Urothelium cell line (cell line): ENCODE data around the gene HNRNPA2B1.
"Not testable (repeated sequence)": the region's sequence is repeated elsewhere in the genome, so short reads cannot be mapped to it uniquely, and the experiment has no call there.

Experiments used
- DNase-seq: peaks from one replicate; pipeline ENCODE4 v3.0.0; 2011; ENCODE audit warnings: low spot score, mixed read lengths
- FAIRE-seq: peaks from 2 replicates; lab custom pipeline; 2011; peaks lifted over from hg19 to GRCh38; lab: Jason Lieb, UNC

HNRNPA2B1 gene

DNA sequence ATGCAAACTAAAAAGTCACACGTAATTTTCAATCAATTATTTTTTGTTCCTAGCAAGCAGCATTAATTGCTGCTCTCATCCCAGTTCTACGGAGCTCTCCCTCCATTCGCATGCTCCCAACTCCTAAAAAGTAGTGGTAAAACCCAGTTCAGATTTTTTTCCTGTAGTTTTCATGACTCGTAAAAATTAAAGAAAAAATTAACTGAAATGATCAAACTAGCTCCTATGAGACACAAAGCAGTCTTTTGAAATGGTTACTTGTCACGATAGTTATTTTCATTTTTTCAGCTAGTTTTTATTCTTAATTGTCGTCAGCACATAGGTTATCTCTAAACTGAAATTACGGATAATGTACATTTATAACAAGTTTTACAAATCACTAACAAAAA, 1.8 kb downstream of the HNRNPA2B1 start:
- DNase-seq = no peak
- FAIRE-seq = no peak

DNA sequence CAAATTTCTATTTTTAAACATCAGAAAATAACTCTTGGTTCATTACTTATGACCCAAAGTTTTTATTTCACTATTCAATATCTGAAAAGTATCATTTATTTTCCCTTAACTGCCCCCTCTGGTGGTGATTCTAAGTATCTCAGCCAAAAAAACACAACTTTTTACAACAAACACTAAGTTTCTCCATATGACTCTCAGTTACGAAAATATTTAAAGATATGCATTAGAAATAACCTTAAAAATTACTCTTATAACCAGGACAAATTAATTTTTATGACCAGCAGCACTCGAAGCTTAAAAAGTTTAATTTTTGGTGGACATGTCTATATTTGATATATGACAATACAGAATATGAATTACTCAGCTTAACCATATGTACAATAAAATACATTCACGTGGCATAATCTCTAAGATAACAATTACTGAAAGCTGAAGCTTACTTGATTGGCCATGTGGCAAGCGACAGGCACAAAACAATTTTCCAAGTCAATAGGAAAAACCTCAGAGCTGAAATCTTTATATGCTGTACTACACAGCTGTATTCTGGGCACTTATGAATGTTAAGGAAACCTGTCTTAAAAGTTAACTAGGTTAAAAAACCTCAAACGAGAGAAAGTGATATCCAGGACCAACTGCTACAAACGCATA, 2.3 kb downstream of the HNRNPA2B1 start:
- FAIRE-seq (no peak), DNase-seq (no peak)

DNA sequence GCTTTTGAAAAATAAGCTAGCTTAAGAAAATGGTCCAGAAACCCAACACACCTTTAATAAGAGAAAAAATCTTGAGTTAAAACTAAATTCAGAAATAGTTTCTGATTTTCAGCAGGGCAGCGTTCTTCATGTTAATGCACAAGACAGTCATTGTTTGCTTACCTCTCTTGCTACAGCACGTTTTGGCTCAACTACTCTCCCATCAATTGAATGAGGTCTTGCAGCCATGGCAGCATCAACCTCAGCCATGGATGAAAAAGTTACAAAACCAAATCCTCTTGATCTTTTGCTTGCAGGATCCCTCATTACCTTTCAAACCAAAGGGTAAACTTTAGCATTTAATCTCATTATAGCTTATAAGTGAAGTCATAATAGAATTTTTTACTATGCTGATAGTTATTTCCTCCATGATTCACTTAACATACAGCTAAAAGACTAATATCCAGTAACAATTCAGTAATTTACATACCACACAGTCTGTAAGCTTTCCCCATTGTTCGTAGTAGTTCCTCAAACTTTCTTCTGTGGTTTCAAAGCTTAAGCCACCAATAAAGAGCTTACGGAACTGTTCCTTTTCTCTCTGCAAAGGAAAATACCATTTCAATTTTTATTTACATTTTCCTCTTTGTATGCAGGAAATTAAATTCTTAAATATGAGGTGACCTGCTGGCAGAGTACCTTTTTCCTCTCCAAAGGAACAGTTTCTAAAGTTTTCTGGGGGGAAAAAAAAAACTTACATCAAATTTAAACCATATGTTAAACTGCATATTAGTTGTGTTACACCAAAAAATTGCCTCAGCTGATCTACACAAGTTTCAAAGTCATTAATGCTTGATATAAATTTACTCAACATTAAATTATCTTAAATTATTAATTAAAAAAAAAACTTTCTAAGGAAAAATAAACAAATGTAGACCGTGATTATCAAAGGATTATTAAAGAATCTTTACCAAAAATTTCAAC, 3.1 kb downstream of the HNRNPA2B1 start:
- no peak for FAIRE-seq

GRCh38 chr7:26195867-26196657, 4.5 kb downstream of the HNRNPA2B1 start:
- no peak for FAIRE-seq

More for the DNA sequence above, 3.1 kb downstream of the HNRNPA2B1 start:
- DNase-seq = no peak

GRCh38 chr7:26195182-26195581, 5.4 kb downstream of the HNRNPA2B1 start:
- FAIRE-seq (no peak), DNase-seq (no peak)

More at GRCh38 chr7:26195867-26196657, 4.5 kb downstream of the HNRNPA2B1 start:
- DNase-seq = no peak

GRCh38 chr7:26194764-26195163, 5.8 kb downstream of the HNRNPA2B1 start:
- not testable (repeated sequence) for FAIRE-seq, DNase-seq

DNA sequence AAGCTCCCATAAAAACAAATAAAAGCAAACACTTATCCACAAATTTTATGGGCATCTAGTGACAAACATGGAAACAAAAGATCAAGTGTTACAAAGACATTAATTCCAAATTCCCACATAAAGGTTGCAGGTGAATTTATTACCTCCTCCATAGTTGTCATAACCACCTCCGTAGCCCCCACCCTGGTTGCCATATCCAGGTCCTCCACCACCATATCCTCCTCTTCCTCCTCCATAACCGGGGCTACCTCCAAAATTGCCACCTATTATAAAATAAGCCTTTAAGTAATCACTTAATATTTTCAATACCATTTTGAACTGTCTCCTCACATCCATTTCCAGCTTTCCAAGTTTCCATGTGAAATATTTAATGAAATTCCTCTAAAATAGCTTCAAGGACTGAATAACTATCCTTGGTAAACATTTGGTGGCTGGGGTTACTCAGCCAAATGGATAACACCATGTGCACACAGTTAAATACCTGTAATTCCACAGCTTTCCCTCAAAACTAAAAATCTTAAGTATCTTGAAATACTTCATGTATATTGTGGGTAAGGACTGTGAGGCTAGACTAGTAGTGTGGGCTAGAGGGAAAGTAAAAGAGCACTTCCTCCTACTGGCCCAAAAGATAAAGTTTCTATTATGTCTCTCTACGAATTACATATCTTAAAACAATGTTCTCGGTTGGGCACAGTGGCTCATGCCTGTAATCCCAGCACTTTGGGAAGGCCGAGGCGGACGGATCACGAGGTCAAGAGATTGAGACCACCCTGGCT, 6.9 kb downstream of the HNRNPA2B1 start:
- FAIRE-seq (no peak), DNase-seq (no peak)

GRCh38 chr7:26192485-26193087, 8.0 kb downstream of the HNRNPA2B1 start:
- FAIRE-seq (no peak), DNase-seq (no peak)

- DNase-seq (no peak), FAIRE-seq (no peak)
Observed at GRCh38 chr7:26191974-26192479, 8.5 kb downstream of the HNRNPA2B1 start.

DNA sequence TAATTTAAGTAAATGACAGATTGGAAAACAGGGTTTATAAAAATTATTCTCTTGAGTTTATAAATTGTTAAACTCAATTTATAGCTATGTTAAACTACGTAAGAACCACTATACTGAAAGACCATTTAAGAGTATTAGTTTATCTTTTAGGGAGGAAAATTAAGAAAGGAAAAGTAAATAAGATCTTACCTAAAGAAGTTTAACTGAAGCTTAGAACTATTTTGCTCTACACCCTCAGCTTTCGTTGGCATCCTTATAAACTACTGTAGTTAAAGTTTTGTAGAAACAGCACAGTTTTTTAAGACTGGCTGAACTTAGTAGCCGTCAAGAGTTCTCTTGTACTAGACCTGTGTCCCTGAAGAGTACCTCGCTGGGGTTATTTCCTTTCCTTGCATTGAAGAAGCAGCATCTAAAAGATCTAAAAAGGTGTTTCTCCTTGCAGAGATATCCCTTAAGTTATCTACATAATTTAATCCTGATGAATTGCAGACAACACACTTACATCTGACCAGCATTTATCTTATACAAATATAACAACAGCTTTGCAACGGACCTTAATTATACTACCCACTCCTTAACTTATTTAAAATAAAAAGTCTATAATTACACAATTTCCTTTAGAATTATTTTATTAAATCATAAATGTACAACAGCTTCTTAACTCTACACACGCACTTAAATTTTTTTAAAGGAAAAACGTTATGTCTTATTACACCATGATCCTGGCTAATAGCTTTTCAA, 9.1 kb downstream of the HNRNPA2B1 start:
- no peak for FAIRE-seq

GRCh38 chr7:26190417-26190869, 10.1 kb downstream of the HNRNPA2B1 start:
- FAIRE-seq = no peak
- no peak for DNase-seq

More for the DNA sequence above, 9.1 kb downstream of the HNRNPA2B1 start:
- no peak for DNase-seq

GRCh38 chr7:26189697-26190096, 10.8 kb downstream of the HNRNPA2B1 start:
- FAIRE-seq = no peak
- no peak for DNase-seq

DNA sequence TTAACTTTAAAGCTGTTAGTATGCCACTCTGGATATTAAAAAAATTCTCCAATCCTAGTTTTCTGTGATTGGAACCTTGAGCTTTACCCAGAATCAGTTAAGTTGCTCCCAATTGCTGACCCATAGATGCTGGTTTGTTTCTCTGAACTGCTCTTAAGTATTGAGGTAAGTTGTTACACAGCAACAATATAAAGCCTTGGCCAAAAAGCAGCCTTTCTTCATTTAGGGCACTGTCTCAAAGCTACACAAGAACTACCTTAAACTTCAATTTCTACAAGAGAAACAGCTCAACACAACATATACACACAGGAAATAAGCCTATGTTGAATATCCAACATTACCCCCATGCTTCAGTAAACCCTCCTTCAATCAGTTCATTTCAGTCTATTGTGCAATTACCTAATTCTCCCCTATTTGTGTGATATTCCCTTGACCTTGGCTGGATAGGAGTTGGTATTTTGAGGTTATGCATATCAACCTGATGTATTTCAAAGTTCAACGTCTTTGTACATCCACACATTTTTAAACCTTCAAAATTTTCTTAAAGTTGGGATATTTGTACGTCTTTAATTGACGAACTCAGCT, 11.5 kb downstream of the HNRNPA2B1 start:
- FAIRE-seq = no peak
- DNase-seq = no peak

GRCh38 chr7:26188206-26188956, 12.2 kb downstream of the HNRNPA2B1 start:
- FAIRE-seq = no peak

GRCh38 chr7:26187380-26188205, 13.0 kb downstream of the HNRNPA2B1 start:
- FAIRE-seq (no peak), DNase-seq (no peak)

More at GRCh38 chr7:26188206-26188956, 12.2 kb downstream of the HNRNPA2B1 start:
- DNase-seq = no peak

- DNase-seq (no peak), FAIRE-seq (no peak)
Observed at GRCh38 chr7:26186364-26187311, 13.9 kb downstream of the HNRNPA2B1 start.
